GM18909 (cell line): ENCODE measurements around the gene HOXD10.
A peak's percentile ranks its signal among the peaks of the same experiment; 100 is the strongest.

Experiments
- ATAC-seq: cut with Tn5 transposase; IDR thresholded peaks from one replicate; pipeline ENCODE4 v1.9.1; 2021; ENCODE audit warnings: mild to moderate bottlenecking; ENCODE audit not compliant: unreplicated experiment, poor library complexity

Gene HOXD10

DNA sequence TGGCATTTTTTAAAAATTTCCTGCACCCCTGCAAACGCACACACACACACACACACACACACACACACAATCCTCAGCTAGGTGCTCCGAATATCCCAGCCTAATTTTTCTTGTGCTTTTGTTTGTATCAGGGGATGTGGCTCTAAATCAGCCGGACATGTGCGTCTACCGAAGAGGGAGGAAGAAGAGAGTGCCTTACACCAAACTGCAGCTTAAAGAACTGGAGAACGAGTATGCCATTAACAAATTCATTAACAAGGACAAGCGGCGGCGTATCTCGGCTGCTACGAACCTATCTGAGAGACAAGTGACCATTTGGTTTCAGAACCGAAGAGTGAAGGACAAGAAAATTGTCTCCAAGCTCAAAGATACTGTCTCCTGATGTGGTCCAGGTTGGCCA, 22.2 kb upstream of the HOXD10 start:
- no peak for ATAC-seq

DNA sequence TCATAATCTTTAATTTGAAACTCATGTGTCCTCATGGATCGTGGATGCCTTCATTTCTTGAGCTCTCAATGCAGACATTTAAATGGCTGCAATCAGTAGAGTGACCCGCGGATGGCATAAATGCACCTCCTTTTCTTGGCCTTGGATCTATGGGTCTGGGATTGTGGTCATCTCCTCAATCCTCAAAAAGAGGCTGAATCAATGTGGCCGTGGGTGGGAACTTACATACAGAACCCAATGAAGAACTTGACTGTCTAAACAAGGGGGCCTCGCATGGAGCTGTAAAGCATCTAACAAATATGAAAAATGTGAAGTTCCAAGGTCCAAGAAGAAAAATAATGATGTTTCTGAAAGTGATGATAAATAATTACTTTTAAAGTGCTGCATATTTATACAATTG, 21.2 kb upstream of the HOXD10 start:
- no peak for ATAC-seq

GRCh38 chr2:176096243-176096985, 20.2 kb upstream of the HOXD10 start:
- ATAC-seq: no peak

DNA sequence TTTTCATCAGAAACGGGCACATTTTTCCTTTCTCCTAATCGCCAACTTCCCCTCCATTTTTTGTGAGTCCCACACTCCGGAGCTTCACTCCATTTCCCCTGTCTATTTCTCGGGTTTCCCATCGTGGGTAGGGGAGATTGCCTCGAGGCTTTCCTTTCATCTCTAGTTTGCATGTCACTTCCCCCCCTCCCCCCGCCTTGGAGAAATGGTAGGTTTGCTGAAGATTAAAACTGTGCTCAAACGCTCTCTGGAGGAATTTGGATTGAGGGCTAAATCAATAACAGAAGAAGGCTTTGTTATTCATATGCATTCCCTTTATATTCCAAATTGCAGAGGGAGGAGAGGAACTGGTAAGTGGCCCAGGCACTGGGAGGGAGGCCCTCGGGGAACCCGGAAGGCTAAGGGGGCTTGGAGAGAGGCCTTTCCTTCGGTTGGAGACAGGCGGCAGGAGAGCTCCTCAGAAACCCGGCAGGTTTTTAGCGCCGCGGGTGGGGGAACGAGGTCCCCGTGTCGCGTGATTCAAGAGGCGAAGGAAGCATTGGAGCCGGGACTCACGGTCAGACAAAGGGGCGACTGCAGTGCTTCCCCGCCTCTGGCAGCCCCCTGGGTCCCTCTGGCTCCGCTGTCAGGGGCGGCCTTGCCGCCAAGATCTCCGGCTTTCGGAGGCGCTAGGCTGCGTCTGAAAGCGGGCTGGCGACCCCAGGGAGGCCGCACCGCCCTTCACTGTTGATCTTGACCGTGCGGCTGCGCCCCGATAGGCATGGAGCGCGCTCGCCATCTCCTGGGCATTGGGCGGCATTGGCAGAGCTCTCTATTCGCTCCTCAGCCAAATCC, 19.4 kb upstream of the HOXD10 start:
- ATAC-seq: peak; percentile 83

GRCh38 chr2:176097820-176098365, 18.7 kb upstream of the HOXD10 start:
- no peak for ATAC-seq

GRCh38 chr2:176098366-176099158, 18.0 kb upstream of the HOXD10 start:
- no peak for ATAC-seq

- no peak for ATAC-seq
Observed at GRCh38 chr2:176099159-176099727, 17.3 kb upstream of the HOXD10 start.

DNA sequence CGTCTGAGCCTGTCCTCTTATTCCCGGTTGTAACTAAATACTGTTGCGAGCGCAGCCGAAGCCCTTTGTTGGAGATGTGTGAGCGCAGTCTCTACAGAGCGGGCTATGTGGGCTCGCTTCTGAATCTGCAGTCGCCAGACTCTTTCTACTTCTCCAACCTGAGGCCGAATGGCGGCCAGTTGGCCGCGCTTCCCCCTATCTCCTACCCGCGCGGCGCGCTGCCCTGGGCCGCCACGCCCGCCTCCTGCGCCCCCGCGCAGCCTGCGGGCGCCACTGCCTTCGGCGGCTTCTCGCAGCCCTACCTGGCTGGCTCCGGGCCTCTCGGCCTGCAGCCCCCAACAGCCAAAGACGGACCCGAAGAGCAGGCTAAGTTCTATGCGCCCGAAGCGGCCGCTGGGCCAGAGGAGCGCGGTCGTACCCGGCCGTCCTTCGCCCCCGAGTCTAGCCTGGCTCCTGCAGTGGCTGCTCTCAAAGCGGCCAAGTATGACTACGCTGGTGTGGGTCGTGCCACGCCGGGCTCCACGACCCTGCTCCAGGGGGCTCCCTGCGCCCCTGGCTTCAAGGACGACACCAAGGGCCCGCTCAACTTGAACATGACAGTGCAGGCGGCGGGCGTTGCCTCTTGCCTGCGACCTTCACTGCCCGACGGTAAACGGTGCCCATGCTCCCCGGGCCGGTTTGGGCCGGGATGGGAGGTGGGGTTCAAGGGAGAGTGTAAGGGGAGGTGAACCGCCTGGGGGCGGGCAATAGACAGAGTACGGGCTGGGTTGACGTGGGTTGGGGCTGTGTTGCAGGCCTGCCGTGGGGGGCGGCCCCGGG, 16.6 kb upstream of the HOXD10 start, which contains the start of gene HOXD12:
Gene HOXD12, plus strand, starts transcription at position 68 of the 819 bp plus-strand sequence. Its CDS starts 7 bp downstream, at position 75.
- ATAC-seq: no peak

GRCh38 chr2:176100547-176101140, 15.9 kb upstream of the HOXD10 start:
- ATAC-seq: no peak

DNA sequence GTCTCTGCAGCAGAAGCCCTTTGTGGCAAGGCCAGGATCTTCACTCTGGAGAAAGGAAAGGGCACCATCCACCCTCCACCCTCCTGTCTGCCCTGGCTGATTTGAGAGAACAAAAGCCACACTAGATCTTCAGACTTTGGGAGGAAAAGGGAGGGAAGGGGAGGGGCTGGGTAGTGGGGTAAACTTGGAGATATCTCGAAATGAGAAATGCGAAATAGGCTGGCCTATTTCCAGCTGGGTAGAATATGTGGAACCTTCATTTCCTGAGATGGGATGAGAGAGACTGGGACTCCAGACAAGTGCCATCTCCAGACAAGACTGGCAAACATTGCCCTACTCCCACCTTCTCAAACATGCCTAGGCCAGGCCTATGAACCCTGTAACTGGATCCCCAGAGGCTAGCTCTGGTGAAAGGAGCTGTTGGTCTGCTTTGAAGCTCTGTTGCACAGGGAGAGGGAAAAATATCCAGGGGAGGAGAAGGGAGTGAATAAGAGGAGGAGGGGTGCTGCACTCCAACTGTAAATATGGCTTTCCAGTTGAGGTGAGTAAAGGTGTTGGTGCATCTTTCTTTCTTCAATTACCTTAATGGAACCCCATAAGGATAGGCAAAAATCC, 15.3 kb upstream of the HOXD10 start:
- ATAC-seq: no peak

GRCh38 chr2:176101842-176102241, 14.7 kb upstream of the HOXD10 start:
- no peak for ATAC-seq

DNA sequence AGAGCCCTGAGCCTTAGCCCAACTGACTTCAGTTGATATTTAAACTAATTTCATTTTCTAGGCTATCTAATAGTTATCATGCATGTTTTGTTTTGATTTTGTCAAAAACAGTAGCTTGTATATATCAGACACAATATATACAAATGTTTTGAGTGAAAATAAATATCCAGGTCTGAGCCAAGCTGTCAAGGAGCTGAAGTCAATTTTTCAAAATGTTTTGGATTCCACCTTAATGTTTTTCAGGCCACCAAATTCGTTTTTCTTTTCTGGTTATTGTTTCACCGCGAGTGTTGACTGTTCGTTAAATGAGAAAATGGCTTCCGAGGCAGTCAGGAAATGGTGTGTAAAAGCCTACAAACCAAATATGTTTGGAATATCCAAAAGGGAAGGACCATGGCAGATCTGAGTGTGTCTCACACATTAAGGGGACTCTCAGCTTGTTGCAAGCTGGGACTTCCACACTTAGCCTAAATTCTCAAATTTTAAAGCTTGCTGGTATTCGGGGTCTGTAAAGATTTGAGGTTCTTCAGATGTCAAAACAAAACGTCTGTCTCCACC, 14.2 kb upstream of the HOXD10 start:
- ATAC-seq: no peak

- ATAC-seq: no peak
Observed at GRCh38 chr2:176103194-176103593, 13.4 kb upstream of the HOXD10 start.

- ATAC-seq: no peak
Observed at GRCh38 chr2:176103742-176104315, 12.7 kb upstream of the HOXD10 start.

GRCh38 chr2:176104316-176105077, 12.1 kb upstream of the HOXD10 start:
- ATAC-seq: no peak

DNA sequence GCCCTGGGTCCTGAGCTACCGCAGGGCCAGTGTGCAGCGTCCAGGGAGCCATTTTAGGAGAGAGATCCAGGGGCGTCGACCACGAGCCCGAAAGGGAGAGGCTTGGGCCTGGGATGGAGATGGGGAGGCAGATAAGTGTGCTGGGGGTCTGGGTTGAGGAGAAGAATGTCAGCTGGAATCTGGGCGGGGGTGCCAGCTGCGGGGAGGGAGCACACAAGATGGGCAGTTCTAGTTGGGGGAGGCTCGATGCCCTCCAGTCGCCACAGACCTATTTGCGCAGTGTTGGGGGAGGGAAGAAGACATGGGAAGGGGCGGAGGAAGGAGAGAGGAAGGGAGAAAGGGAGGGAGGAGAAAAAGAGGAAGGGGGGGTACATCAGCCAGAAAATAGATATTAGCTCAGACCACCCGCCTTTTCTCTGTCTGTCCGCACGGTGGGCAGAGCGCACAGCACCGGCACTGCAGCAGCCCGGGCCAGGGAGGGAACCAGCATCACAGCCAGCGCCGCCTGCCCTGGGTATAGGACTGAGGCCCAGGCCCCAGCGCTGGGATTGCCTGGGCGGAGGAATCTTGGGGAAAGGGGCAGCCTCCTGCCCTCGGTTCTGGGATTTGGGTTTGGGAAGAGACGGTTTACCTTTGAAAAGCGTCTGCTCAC, 11.4 kb upstream of the HOXD10 start:
- ATAC-seq: no peak
